ENCODE results near the gene E2F3.

The E2F3 gene

GRCh38 chr6:20533746-20534294 is 132.1 kb downstream of the E2F3 start:
- no peak for DNase-seq (ENCODE audit: low read depth in 2 of 2)

- DNase-seq (ENCODE audit: low read depth in 2 of 2), result peak; percentile 81 to 89
These were observed 132.9 kb downstream of the E2F3 start, which contains the start of gene CDKAL1 for GRCh38 chr6:20534295-20535262. Gene CDKAL1, plus strand, starts transcription at chr6:20534457. Its CDS starts 11,894 bp downstream, at chr6:20546351.

DNA sequence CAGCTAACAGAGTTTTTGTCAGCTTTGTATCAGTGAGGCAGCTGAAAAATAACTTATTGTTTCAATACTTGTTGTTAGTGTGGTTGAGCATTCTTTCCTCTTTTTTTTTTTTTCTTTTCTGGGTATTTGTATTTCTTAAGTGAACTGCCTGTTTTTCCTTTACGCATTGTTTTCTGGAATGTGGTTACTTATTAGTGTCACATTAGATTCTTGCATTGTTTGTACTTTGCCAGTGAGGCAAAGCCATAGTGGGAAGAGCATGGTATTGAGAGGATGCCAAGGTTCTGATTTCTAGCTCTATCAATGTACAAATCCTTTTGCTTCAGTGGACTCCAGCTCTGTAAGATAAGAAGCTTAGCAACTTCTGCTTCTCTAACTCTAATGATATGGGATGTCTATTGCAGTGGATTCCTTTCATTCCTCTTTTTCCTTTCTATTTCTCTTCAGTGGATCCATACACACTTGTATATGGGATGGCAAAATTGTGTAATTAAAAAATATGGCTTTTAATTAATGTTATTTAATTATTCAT is 136.5 kb downstream of the E2F3 start:
- DNase-seq (ENCODE audit: low read depth in 2 of 2), result no peak

- DNase-seq (ENCODE audit: low read depth in 2 of 2), result no peak
These were observed 137.2 kb downstream of the E2F3 start for GRCh38 chr6:20538907-20539306.

DNA sequence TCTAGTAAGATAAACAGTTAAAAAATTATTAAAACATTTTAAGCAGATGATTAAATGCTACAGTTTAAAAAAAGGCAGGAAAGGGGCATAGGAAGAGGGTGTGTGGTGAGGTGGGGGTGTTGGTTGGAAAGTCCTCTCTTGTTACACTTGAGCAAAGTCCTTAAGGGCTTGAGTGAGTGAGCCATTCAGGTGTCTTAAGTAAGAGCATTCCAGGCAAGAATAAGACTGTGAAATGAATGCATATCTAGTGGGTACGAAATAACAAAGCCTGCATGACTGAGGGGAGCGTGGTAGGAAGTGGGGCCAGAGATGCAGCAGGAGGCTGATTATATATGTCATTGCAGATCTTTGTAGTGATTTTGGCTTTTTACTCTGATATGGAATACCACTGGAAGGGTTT is 137.7 kb downstream of the E2F3 start:
- DNase-seq (ENCODE audit: low read depth in 2 of 2), result no peak

DNA sequence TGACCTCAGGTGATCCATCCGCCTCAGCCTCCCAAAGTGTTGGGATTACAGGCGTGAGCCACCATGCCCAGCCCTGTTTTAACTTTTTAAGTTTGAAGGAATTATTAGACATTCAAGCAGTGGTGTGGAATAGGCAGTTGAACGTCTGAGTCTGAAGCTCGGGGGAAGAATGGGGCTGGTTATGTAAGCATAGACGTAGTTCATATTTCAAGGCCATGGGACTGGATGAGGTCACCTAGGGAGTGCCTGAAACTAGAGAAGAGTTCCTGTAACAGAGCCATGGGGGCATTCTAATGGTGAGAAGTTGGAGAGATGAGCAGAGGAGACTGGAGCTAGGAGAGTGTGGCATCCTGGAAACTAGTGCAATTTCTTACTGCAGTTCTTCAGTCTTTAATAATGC is 139.0 kb downstream of the E2F3 start:
- DNase-seq (ENCODE audit: low read depth in 2 of 2), result no peak

DNA sequence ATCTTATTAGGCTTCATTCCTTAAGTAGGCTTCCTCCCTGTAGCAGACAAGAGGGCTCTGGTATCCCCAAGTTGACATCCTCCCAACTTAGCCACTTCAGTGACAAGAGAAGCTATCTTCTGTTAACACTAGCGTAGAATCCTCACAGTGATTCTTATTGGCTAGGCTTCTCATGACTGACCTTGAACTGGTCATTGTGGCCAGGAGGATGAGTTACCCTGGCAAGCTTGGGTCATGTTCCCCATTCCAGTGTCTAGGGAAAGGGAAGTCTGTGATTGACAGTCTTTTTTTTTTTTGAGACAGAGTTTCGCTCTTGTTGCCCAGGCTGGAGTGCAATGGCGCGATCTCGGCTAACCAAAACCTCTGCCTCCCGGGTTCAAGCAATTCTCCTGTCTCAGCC is 139.7 kb downstream of the E2F3 start:
- DNase-seq (ENCODE audit: low read depth in 2 of 2), result no peak

- DNase-seq (ENCODE audit: low read depth in 2 of 2), result no peak
These were observed 141.4 kb downstream of the E2F3 start for GRCh38 chr6:20542927-20543602.

Data from stimulated activated CD8-positive, alpha-beta memory T cell treated with anti-CD3 and anti-CD28 coated beads, Interleukin-7, amount 100 ng/mL, for 4 hours (primary cell).